Femur (tissue), 1 donor: Measurements from ENCODE around the gene ARHGAP27.
"Not testable (repeated sequence)": the region's sequence is repeated elsewhere in the genome, so short reads cannot be mapped to it uniquely, and the experiment has no call there.

Experiments
- DNase-seq: peaks from one replicate; pipeline ENCODE4 v3.0.0-alpha.2; 2017

Gene ARHGAP27

DNA sequence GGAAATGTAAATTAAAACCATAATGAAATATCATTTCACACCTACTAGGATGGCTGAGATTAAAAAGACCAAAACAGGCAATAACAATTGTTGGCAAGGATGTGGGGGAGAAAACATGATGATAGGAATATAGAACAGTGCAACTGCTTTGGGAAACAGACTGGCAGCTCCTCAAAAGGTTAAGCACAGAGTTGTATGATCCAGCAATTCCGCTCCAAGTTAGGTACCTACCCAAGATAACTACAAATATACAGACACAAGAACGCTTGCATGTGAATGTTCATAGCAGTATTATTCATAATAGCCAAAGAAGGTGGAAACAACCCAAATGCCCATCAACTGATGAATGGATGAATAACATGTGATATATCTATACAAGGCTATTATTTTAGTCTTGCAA, 80.8 kb downstream of the ARHGAP27 start:
- no peak for DNase-seq

- no peak for DNase-seq
Observed at GRCh38 chr17:45347444-45347843, 85.2 kb downstream of the ARHGAP27 start.

GRCh38 chr17:45346216-45347015, 86.3 kb downstream of the ARHGAP27 start:
- DNase-seq: no peak

DNA sequence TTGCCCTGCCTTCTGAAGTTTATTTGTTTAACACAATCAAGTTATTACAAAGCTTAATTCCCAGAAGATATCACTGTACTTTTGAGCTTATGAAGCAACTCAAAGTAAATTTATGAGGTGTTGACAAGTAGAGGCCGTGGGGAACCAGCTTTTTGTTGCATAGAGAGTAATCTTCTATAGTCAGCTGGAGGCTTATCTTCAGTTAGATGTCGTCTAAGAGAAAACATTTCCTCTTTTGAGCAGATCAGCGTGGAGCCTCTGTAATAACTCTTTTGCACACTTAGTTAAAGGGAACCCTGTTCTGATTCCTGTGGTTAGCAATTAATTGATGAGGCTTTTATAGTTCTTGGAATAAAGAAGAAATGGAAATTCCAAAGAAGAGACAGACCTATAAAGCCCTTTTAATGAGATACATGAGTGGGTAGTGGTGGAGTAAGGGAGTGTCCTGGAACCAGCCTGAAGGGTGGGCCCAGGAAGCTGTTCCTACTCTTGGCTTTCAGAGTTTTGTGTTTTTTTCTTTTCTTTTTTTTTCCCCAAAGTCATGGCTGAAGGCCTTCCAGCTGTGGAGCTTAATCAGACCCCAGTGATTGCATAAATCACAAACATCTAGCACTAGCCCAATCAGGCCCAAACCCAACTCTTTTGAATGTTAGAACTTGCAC, 87.0 kb downstream of the ARHGAP27 start:
- DNase-seq: peak; percentile 45

DNA sequence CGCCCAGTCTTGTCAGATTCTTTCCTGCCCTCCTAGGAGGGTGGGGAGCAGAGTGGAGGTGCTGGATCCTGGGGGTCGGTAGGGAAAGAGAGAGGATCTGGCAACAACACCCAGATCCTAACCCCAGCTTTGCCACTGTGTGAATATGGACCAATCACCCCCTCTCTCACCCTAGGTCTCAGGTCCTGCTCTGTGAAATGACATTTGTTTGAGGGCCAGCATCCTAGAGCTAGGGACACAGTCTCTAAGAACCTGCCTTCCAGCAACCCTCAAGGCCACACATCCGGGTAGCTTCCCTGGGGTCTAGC, 87.5 kb downstream of the ARHGAP27 start:
- DNase-seq: no peak

- not testable (repeated sequence) for DNase-seq
Observed at GRCh38 chr17:45343967-45344664, 88.6 kb downstream of the ARHGAP27 start.
